Gastroesophageal sphincter (tissue), 4 donors: Measurements from ENCODE around the gene COG6. TPM values are rescaled to one million over a fixed set of nuclear protein-coding genes. Genes with fewer than 3 reads are reported as not detected.
A peak's percentile ranks its signal among the peaks of the same experiment; 100 is the strongest.

Source experiments
- ATAC-seq: fragments of 150-250 bp; one replicate; pipeline ENCODE4 v1.9.1; 2016; ENCODE audit warnings: mild to moderate bottlenecking, moderate library complexity
- H3K27ac ChIP-seq, 4 donors: fragments of 200-600 bp; sonication (generic) in 3 of 4; 1 replicate in 3 of 4; 2 replicates in 1 of 4; pipeline ENCODE4 v1.5.1; 2016 to 2019
- H3K27me3 ChIP-seq: fragments of 200-600 bp; sonication (generic); one replicate; pipeline ENCODE4 v1.5.1; 2019
- H3K36me3 ChIP-seq, 2 donors: fragments of 200-600 bp; sonication (generic); one replicate each; pipeline ENCODE4 v1.5.1; 2019; ENCODE audit warnings: control low read depth in 1 of 2
- H3K4me1 ChIP-seq, 3 donors: fragments of 200-600 bp; sonication (generic); 1 replicate in 2 of 3; 2 replicates in 1 of 3; pipeline ENCODE4 v1.5.1; 2016 to 2019; ENCODE audit warnings: control low read depth in 2 of 3
- H3K4me3 ChIP-seq, 2 donors: fragments of 200-600 bp; sonication (generic); one replicate each; pipeline ENCODE4 v1.5.1; 2019; ENCODE audit warnings: mild to moderate bottlenecking in 1 of 2, moderate library complexity in 1 of 2
- H3K9me3 ChIP-seq, 3 donors: fragments of 200-600 bp; sonication (generic); one replicate each; pipeline ENCODE4 v1.5.1; 2017 to 2019; ENCODE audit warnings: control low read depth in 2 of 3
- EP300 ChIP-seq: sonication (generic); formaldehyde crosslinking; IDR thresholded peaks from one replicate; pipeline ENCODE4 v1.6.1; 2017; ENCODE audit warnings: antibody characterized with exemption, mild to moderate bottlenecking
- POLR2A ChIP-seq, 2 donors: fragments of 450-650 bp; IDR thresholded peaks; one replicate each; pipeline ENCODE4 v1.6.1; 2017; ENCODE audit warnings: antibody characterized with exemption in 2 of 2, mild to moderate bottlenecking in 2 of 2, moderate library complexity in 1 of 2
- POLR2AphosphoS5 ChIP-seq: sonication (generic); formaldehyde crosslinking; IDR thresholded peaks from one replicate; pipeline ENCODE4 v1.6.1; 2017; ENCODE audit warnings: antibody characterized with exemption
- WGBS, 2 donors: methylation state at CpG; one replicate each; pipeline ENCODE4 v1.1.5; 2018; ENCODE audit warnings: low coverage in 1 of 2; 5-methylcytosine and 5-hydroxymethylcytosine counted together
- total RNA-seq, 4 donors: library from RNA; depleted of rRNA; stranded (reverse); fragments of >200 nt; gene quantifications; one replicate each; pipeline ENCODE4 v1.1.0, GENCODE V29; 2016
- TF ChIP-seq, protein P1 (sequence below), 4 experiments: fragments of 200-600 bp in 2 of 4; fragments of 450-650 bp in 2 of 4; sonication (generic) in 1 of 4; IDR thresholded peaks; one replicate each; pipeline ENCODE4 v1.5.1; 2017 to 2019; ENCODE audit warnings: antibody characterized with exemption in 4 of 4, mild to moderate bottlenecking in 2 of 4, moderate library complexity in 2 of 4

COG6 gene
- total RNA-seq, 4 donors from 2014 or later = 10.5 to 23.2 (median 13.0) TPM

- no peaks in the 10 kb centered on the region for H3K36me3 ChIP-seq
- H3K27me3 ChIP-seq = peaks cover 5% of the 10 kb centered on the region
- no peak for ATAC-seq
- peaks cover 0 to 16% (median 0%) of the 10 kb centered on the region in 3 donors for H3K9me3 ChIP-seq
- H3K27ac ChIP-seq = no peak overlapping the region
- no peaks in the 10 kb centered on the region for H3K4me1 ChIP-seq
- 84 to 100% methylated on average over 1 of the region's 1 CpG for WGBS, 2 donors
- no peak overlapping the region for H3K4me3 ChIP-seq
- TF ChIP-seq, protein P1, sequence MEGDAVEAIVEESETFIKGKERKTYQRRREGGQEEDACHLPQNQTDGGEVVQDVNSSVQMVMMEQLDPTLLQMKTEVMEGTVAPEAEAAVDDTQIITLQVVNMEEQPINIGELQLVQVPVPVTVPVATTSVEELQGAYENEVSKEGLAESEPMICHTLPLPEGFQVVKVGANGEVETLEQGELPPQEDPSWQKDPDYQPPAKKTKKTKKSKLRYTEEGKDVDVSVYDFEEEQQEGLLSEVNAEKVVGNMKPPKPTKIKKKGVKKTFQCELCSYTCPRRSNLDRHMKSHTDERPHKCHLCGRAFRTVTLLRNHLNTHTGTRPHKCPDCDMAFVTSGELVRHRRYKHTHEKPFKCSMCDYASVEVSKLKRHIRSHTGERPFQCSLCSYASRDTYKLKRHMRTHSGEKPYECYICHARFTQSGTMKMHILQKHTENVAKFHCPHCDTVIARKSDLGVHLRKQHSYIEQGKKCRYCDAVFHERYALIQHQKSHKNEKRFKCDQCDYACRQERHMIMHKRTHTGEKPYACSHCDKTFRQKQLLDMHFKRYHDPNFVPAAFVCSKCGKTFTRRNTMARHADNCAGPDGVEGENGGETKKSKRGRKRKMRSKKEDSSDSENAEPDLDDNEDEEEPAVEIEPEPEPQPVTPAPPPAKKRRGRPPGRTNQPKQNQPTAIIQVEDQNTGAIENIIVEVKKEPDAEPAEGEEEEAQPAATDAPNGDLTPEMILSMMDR (IDR thresholded peaks at IDR 0.05) = no peak
- no peak for TF ChIP-seq POLR2A (IDR thresholded peaks at IDR 0.05)
- TF ChIP-seq POLR2AphosphoS5 = no peak
- TF ChIP-seq EP300 = no peak
Measured at GRCh38 chr13:39635564-39635963, 19.9 kb upstream of the COG6 start.

DNA sequence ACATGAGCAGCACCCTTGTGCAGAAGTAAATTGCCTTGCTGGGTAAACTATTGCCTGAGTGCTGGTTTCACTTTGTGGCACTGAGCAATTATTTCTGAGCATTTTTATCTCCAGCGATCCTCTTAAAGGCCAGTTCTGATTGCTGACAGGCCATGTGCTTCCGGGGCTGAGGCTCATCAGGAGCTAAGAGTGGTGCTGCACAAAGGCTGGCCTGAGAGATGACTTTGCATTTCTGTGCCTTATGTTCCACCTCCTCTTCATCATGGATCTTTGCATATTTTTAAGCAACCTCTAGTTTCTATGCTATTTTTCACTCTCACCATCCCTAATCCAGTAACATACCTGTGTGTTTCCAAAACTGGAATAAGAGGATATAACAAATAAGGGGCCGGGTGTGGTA lies 17.6 kb upstream of the COG6 start:
- Histone ChIP-seq H3K4me1 (no peaks in the 10 kb centered on the region), H3K4me3 (no peak overlapping the region), H3K27me3 (peaks cover 5% of the 10 kb centered on the region), H3K27ac (no peak overlapping the region), H3K9me3 (no peaks in the 10 kb centered on the region), H3K36me3 (no peaks in the 10 kb centered on the region)
- TF ChIP-seq POLR2A (IDR thresholded peaks at IDR 0.05) (no peak), POLR2AphosphoS5 (no peak), EP300 (no peak)
- TF ChIP-seq, protein P1 (IDR thresholded peaks at IDR 0.05) = no peak
- 64 to 67% methylated on average over 1 to 3 of the region's 3 CpGs for WGBS, 2 donors
- ATAC-seq = no peak

- no peaks in the 10 kb centered on the region for H3K9me3 ChIP-seq
- no peak overlapping the region for H3K27ac ChIP-seq
- H3K27me3 ChIP-seq = peaks cover 5% of the 10 kb centered on the region
- no peaks in the 10 kb centered on the region for H3K36me3 ChIP-seq
- TF ChIP-seq EP300 (no peak), POLR2A (IDR thresholded peaks at IDR 0.05) (no peak), POLR2AphosphoS5 (no peak)
- TF ChIP-seq, protein P1 (IDR thresholded peaks at IDR 0.05) = no peak
- no peak overlapping the region for H3K4me3 ChIP-seq
- no peak for ATAC-seq
- no peaks in the 10 kb centered on the region for H3K4me1 ChIP-seq
- WGBS, 2 donors = 73 to 95% methylated on average over 1 of the region's 1 CpG
Measured at GRCh38 chr13:39641645-39642044, 13.8 kb upstream of the COG6 start.

DNA sequence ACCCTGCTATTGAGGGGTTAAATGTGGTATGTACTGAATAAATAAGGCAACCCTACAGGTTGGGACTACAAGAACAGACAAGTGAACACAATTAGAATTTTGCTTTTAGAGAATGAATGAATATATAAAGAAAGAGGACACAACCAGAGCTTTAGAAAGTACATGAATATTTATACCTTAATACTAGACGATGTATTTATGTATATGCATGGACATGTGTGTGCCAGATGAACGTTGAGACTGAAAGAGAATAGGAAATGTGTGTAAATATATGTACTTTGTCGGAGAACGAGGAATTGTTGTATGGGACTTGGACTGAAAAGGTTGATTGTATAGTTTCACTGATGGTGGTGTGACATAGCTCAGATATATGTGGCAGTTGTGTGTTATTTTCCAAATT lies 9.3 kb upstream of the COG6 start:
- H3K4me1 ChIP-seq = no peaks in the 10 kb centered on the region
- H3K9me3 ChIP-seq = no peaks in the 10 kb centered on the region
- H3K27me3 ChIP-seq = no peaks in the 10 kb centered on the region
- no peak for TF ChIP-seq POLR2A (IDR thresholded peaks at IDR 0.05)
- WGBS, 2 donors = 71 to 74% methylated on average over 4 of the region's 4 CpGs
- no peak overlapping the region for H3K4me3 ChIP-seq
- no peak overlapping the region for H3K27ac ChIP-seq
- no peaks in the 10 kb centered on the region for H3K36me3 ChIP-seq
- ATAC-seq = no peak

- 0% methylated on average over 1 to 2 of the region's 2 CpGs for WGBS, 2 donors
Measured at GRCh38 chr13:39655041-39655568, 357 bp upstream of the COG6 start.

More at GRCh38 chr13:39655041-39655568, 357 bp upstream of the COG6 start:
- no peaks in the 10 kb centered on the region for H3K9me3 ChIP-seq
- H3K27me3 ChIP-seq = no peaks in the 10 kb centered on the region
- H3K4me3 ChIP-seq = peak overlapping the region; percentile 73 to 91
- TF ChIP-seq POLR2A (IDR thresholded peaks at IDR 0.05) (no peak), POLR2AphosphoS5 (no peak), EP300 (no peak)
- TF ChIP-seq, protein P1 (IDR thresholded peaks at IDR 0.05) = no peak
- ATAC-seq = peak; percentile 11
- peaks cover 0 to 1% of the 10 kb centered on the region in 2 donors for H3K36me3 ChIP-seq
- H3K27ac ChIP-seq = peak overlapping the region in 3 of 4 donors; percentile 70 to 81 (median 73)
- H3K4me1 ChIP-seq = peaks cover 0 to 21% (median 0%) of the 10 kb centered on the region in 3 donors
